ENCODE measurements around the gene NSUN4.

- TF ChIP-seq, protein P1, sequence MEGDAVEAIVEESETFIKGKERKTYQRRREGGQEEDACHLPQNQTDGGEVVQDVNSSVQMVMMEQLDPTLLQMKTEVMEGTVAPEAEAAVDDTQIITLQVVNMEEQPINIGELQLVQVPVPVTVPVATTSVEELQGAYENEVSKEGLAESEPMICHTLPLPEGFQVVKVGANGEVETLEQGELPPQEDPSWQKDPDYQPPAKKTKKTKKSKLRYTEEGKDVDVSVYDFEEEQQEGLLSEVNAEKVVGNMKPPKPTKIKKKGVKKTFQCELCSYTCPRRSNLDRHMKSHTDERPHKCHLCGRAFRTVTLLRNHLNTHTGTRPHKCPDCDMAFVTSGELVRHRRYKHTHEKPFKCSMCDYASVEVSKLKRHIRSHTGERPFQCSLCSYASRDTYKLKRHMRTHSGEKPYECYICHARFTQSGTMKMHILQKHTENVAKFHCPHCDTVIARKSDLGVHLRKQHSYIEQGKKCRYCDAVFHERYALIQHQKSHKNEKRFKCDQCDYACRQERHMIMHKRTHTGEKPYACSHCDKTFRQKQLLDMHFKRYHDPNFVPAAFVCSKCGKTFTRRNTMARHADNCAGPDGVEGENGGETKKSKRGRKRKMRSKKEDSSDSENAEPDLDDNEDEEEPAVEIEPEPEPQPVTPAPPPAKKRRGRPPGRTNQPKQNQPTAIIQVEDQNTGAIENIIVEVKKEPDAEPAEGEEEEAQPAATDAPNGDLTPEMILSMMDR (IDR thresholded peaks at IDR 0.05): no peak
- no peak for TF ChIP-seq POLR2AphosphoS5 (IDR thresholded peaks at IDR 0.05)
Measured at GRCh38 chr1:46343705-46344104, 3.1 kb downstream of the NSUN4 start.
